Adrenal gland (tissue), 12 donors: ENCODE results near the gene COQ10A. TPM values are rescaled to one million over a fixed set of nuclear protein-coding genes. Genes with fewer than 3 reads are reported as not detected.

ENCODE experiments used
- DNase-seq, 7 donors: peaks; one replicate each; pipeline ENCODE4 v3.0.0-alpha.2; 2019 to 2020
- H3K27ac ChIP-seq, 5 donors: fragments of 200-600 bp; sonication (generic) in 4 of 5; 1 replicate in 3 of 5; 2 replicates in 2 of 5; pipeline versions ENCODE4 v1.5.1 to v1.8.0; 2016 to 2020; ENCODE audit warnings: mild to moderate bottlenecking in 1 of 5
- H3K27me3 ChIP-seq: fragments of 200-600 bp; 2 replicates; pipeline ENCODE4 v1.8.0; 2021
- H3K36me3 ChIP-seq, 2 donors: fragments of 200-600 bp; replicated peaks in 1 of 2; 1 replicate in 1 of 2; 2 replicates in 1 of 2; pipeline versions ENCODE4 v1.5.1 to v1.8.0; 2018 to 2022
- H3K4me1 ChIP-seq, 2 donors: fragments of 200-600 bp; replicated peaks in 1 of 2; 1 replicate in 1 of 2; 2 replicates in 1 of 2; pipeline versions ENCODE4 v1.5.1 to v1.8.0; 2018 to 2021
- H3K4me3 ChIP-seq, 4 donors: fragments of 200-600 bp; sonication (generic) in 3 of 4; one replicate each; pipeline ENCODE4 v1.5.1; 2016 to 2018
- H3K9me3 ChIP-seq, 3 donors: fragments of 200-600 bp; sonication (generic) in 1 of 3; replicated peaks in 1 of 3; 1 replicate in 2 of 3; 2 replicates in 1 of 3; pipeline versions ENCODE4 v1.5.1 to v1.8.0; 2016 to 2021
- POLR2A ChIP-seq, 2 donors: fragments of 450-650 bp; IDR thresholded peaks; one replicate each; pipeline ENCODE4 v1.6.1; 2017; ENCODE audit warnings: antibody characterized with exemption in 2 of 2, mild to moderate bottlenecking in 2 of 2, moderate library complexity in 1 of 2
- WGBS, 4 donors: extraction: QIAGEN DNeasy Blood & Tissue Kit in 2 of 4; methylation state at CpG; one replicate each; pipeline versions ENCODE4 v1.1.5 to v1.1.7; 2013 to 2017; 5-methylcytosine and 5-hydroxymethylcytosine counted together
- intact Hi-C, 2 donors: fragments of 100-400 bp; cut with DNase I; formaldehyde crosslinking; loops; one replicate each; pipeline versions ENCODE4 v1.14.1 to v1.15.0; 2022 to 2023
- polyA plus RNA-seq, 3 donors: library from polyadenylated mRNA; stranded (reverse); fragments of 200-250 nt in 2 of 3; fragments of 350-450 nt in 1 of 3; fragmentation: Illumina TruSeq in 1 of 3; extraction: RNeasy Lipid Tissue Mini Kit (QIAGEN cat#74804) in 1 of 3; gene quantifications; one replicate each; pipeline ENCODE4 v1.2.3, GENCODE V29; 2013 to 2014
- total RNA-seq, 9 donors: library from RNA; depleted of rRNA in 4 of 9; stranded (reverse); fragments of >200 nt in 4 of 9; fragments of 120-200 nt in 1 of 9; fragmentation: NEBNext Ultra II Directional in 1 of 9; extraction: Animal tissue kit (Norgen Biotek cat#: 25700) in 1 of 9; gene quantifications; one replicate each; pipeline versions ENCODE4 v1.1.0 to v1.2.4, GENCODE V29; 2013 to 2023
- TF ChIP-seq, protein P1 (sequence below), 6 experiments: fragments of 450-650 bp in 4 of 6; fragments of 200-600 bp in 2 of 6; sonication (generic) in 1 of 6; IDR thresholded peaks; 1 replicate in 5 of 6; 2 replicates in 1 of 6; pipeline versions ENCODE4 v1.5.1 to v1.8.0; 2016 to 2021; ENCODE audit warnings: antibody characterized with exemption in 6 of 6, mild to moderate bottlenecking in 2 of 6, moderate library complexity in 1 of 6
- donor health status: healthy with polysubstance abuse.
- donor health status: Bipolar disorder and iron deficiency.
- donor health status: DM: yes; HTN: yes; CAD: no.
- donor health status: DM: no; HTN: no; CAD: no.
- donor health status: DM: no; HTN: no; CAD: no.
- donor health status: DM: yes; HTN: yes; CAD: no.

The COQ10A gene
- total and polyA plus RNA-seq, 12 donors = 24.2 to 65.1 (median 35.1) TPM

DNA sequence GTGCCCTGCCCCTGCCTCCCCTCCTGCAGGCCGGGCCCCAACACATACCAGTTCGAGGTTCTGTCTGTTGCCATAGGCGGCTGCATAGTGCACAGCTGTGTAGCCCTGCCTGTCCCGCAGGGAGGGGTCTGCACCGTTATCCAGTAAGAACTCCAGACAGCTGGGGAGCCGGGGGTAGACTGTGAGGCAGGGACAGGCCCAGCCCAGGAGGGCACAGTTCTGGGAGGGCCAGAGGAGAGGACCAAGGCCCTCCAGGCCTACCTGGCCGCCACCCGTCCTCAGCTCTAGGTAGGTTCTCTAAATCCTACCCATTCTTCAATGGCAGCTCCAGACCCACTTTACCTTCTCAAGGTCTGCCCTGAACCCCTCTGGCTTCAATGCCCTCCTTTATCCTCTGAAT is 18.0 kb upstream of the COQ10A start:
- H3K9me3 ChIP-seq = no peaks in the 10 kb centered on the region
- peaks cover 0 to 98% of the 10 kb centered on the region in 2 donors for H3K36me3 ChIP-seq
- H3K27me3 ChIP-seq = no peaks in the 10 kb centered on the region
- 87 to 94% (median 92%) methylated on average over 2 to 8 of the region's 8 CpGs for WGBS, 4 donors
- intact Hi-C loops = no loop called here
- H3K4me1 ChIP-seq = peaks cover 16 to 17% of the 10 kb centered on the region in 2 donors
- no peak for DNase-seq
- H3K4me3 ChIP-seq = no peak overlapping the region
- H3K27ac ChIP-seq = peak overlapping the region in 1 of 5 donors; percentile 16
- TF ChIP-seq, protein P1, sequence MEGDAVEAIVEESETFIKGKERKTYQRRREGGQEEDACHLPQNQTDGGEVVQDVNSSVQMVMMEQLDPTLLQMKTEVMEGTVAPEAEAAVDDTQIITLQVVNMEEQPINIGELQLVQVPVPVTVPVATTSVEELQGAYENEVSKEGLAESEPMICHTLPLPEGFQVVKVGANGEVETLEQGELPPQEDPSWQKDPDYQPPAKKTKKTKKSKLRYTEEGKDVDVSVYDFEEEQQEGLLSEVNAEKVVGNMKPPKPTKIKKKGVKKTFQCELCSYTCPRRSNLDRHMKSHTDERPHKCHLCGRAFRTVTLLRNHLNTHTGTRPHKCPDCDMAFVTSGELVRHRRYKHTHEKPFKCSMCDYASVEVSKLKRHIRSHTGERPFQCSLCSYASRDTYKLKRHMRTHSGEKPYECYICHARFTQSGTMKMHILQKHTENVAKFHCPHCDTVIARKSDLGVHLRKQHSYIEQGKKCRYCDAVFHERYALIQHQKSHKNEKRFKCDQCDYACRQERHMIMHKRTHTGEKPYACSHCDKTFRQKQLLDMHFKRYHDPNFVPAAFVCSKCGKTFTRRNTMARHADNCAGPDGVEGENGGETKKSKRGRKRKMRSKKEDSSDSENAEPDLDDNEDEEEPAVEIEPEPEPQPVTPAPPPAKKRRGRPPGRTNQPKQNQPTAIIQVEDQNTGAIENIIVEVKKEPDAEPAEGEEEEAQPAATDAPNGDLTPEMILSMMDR (IDR thresholded peaks at IDR 0.05) = no peak
- no peak for TF ChIP-seq POLR2A (IDR thresholded peaks at IDR 0.05)

DNA sequence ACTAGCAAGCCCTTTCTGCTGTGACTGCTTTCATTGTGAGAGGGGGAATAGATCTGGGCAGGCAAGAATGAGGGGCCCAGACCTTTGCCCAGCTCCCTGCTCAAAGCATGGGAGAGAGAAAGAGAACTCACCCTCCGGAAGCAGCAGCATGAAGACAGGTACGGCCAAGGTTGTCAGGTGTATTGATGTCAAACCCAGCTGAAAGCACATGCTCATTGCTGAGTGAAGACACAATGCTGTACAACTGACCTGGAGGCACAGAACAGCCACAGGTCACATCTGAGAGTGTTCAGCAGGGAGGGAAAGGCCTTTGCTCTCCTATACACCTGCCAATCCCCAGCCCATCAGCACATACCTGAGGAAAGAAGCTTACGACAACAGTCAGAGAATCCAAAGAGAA is 14.1 kb upstream of the COQ10A start:
- Histone ChIP-seq H3K9me3 (no peaks in the 10 kb centered on the region), H3K27ac (no peak overlapping the region), H3K4me3 (no peak overlapping the region), H3K4me1 (peaks cover 19 to 22% of the 10 kb centered on the region in 2 donors), H3K36me3 (peaks cover 0 to 88% of the 10 kb centered on the region in 2 donors), H3K27me3 (no peaks in the 10 kb centered on the region)
- no peak for TF ChIP-seq POLR2A (IDR thresholded peaks at IDR 0.05)
- TF ChIP-seq, protein P1 (IDR thresholded peaks at IDR 0.05) = no peak
- WGBS, 4 donors = 90 to 93% (median 90%) methylated on average over 3 of the region's 3 CpGs
- intact Hi-C loops = no loop called here
- no peak for DNase-seq

DNA sequence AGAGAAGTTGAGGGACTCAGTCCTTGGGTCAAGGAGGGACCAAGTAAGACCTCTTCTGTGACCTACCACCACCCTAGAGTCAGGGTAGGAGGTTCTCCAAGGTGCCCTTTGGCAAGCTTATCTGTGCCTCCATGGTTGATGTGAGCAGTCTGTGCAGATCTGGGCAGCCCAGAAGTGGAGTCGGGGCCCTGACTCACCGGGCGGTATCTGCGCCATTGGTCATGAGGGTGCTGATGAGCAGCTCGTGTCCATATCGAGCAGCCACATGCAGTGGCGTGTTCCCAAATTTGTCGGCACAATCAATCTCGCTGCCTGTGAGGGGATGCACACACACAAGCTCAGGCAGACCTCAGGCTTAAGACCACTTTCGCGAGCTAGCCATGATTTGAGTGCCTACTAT is 13.7 kb upstream of the COQ10A start:
- intact Hi-C loops = no loop called here
- no peak for DNase-seq
- TF ChIP-seq, protein P1 (IDR thresholded peaks at IDR 0.05) = no peak
- TF ChIP-seq POLR2A (IDR thresholded peaks at IDR 0.05) = no peak
- Histone ChIP-seq H3K36me3 (peaks cover 0 to 84% of the 10 kb centered on the region in 2 donors), H3K27me3 (no peaks in the 10 kb centered on the region), H3K4me3 (no peak overlapping the region), H3K4me1 (peaks cover 19 to 22% of the 10 kb centered on the region in 2 donors), H3K9me3 (no peaks in the 10 kb centered on the region), H3K27ac (peak overlapping the region in 1 of 5 donors; percentile 9)
- 83 to 90% (median 87%) methylated on average over 7 to 11 of the region's 11 CpGs; no CpG with 5 or more reads in 1 of the 4 donors for WGBS, 4 donors

DNA sequence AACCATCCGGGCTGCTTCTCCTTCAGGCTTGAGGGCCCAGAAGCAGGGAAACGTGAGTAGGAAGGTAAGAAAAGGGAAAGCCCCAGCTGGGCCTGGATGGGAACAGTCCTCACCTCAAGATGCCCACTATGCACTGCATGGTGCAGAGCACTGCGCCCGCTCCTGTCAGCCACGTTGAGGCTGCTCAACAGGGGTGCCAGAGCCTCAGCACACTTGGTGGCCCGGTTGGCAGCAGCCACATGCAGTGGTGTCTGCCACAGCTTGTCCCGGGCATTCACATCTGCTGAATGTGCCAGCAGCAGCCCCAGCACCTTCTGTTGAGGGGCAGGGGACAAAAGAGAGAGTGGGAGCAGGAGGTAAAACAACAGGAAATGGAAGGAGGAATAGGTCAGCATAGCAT is 11.1 kb upstream of the COQ10A start:
- Histone ChIP-seq H3K4me1 (peaks cover 19 to 30% of the 10 kb centered on the region in 2 donors), H3K4me3 (no peak overlapping the region), H3K9me3 (no peaks in the 10 kb centered on the region), H3K27ac (peak overlapping the region in 1 of 5 donors; percentile 91), H3K36me3 (peaks cover 0 to 58% of the 10 kb centered on the region in 2 donors), H3K27me3 (no peaks in the 10 kb centered on the region)
- intact Hi-C loops = loop anchor here in 1 of 2 donors (5.0 kb wide), 1 partner anchor 33 kb away; the partner anchor contains the start of genes NABP2 and RNF41
- no peak for DNase-seq
- WGBS, 4 donors = 74 to 78% (median 78%) methylated on average over 6 to 7 of the region's 7 CpGs
- TF ChIP-seq POLR2A (IDR thresholded peaks at IDR 0.05) = no peak
- TF ChIP-seq, protein P1 (IDR thresholded peaks at IDR 0.05) = no peak
